GM12878 (cell line): ENCODE results near the gene LACTBL1. TPM values are rescaled to one million over a fixed set of nuclear protein-coding genes. Genes with fewer than 3 reads are reported as not detected.

Experiments used
- ATAC-seq: fragments of 200-7000 bp; cut with Tn5 transposase; 3 replicates; pipeline ENCODE4 v1.9.1; 2020; ENCODE audit warnings: mild to moderate bottlenecking, moderate library complexity
- BruUV-seq: library from RNA; stranded (reverse); fragments of 400-500 nt; replicated peaks from 2 replicates; lab custom pipeline; 2021; lab: Mats Ljungman, UMichigan
- CTCF ChIA-PET: fragments of 300-600 bp; sonication (Branson Sonifier 250); formaldehyde crosslinking; extraction: SDS; loops from one replicate; lab custom pipeline; 2021; ENCODE audit warnings: inconsistent platforms; lab: Yijun Ruan, JAX
- POLR2A ChIA-PET: fragments of 350-600 bp; formaldehyde crosslinking; extraction: SDS; loops from one replicate; lab custom pipeline; 2021; ENCODE audit warnings: inconsistent platforms; lab: Charles Lee
- RAD21 ChIA-PET: fragments of 300-600 bp; sonication (Branson Sonifier 250); formaldehyde crosslinking; loops from one replicate; lab custom pipeline; 2023; ENCODE audit warnings: antibody characterized with exemption; ENCODE audit not compliant: unreplicated experiment; lab: Charles Lee
- SMC1A ChIA-PET: fragments of 300-600 bp; sonication (Branson Sonifier 250); formaldehyde crosslinking; loops from one replicate; lab custom pipeline; 2023; ENCODE audit not compliant: unreplicated experiment, uncharacterized antibody; lab: Charles Lee
- DNase-seq: peaks from one replicate; pipeline ENCODE4 v3.0.0-alpha.2; 2011; ENCODE audit warnings: low read depth, low spot score
- FAIRE-seq: peaks from 3 replicates; lab custom pipeline; 2011; peaks lifted over from hg19 to GRCh38; lab: Jason Lieb, UNC
- H2AFZ ChIP-seq: 2 replicates; pipeline ENCODE4 v1.6.0; 2011; ENCODE audit warnings: low read depth, low read length, control low read depth; ENCODE audit not compliant: control insufficient read depth
- H3K27ac ChIP-seq: 2 replicates; pipeline ENCODE4 v1.5.1; 2011; ENCODE audit warnings: control low read depth; ENCODE audit not compliant: control insufficient read depth, insufficient read depth
- H3K27me3 ChIP-seq, 2 experiments: replicated peaks in 1 of 2; 2 replicates each; pipeline versions ENCODE4 v1.6.0 to v1.6.1; 2011; ENCODE audit warnings: low read length in 1 of 2; ENCODE audit not compliant: control insufficient read depth in 2 of 2, insufficient read depth in 2 of 2
- H3K36me3 ChIP-seq, 2 experiments: 2 replicates each; pipeline ENCODE4 v1.5.1; 2011; ENCODE audit warnings: low read length in 1 of 2; ENCODE audit not compliant: control insufficient read depth in 2 of 2, insufficient read depth in 2 of 2
- H3K4me1 ChIP-seq: 2 replicates; pipeline ENCODE4 v1.6.1; 2011; ENCODE audit warnings: mild to moderate bottlenecking, low read length, moderate library complexity, mixed read lengths; ENCODE audit not compliant: control insufficient read depth, insufficient read depth
- H3K4me2 ChIP-seq: 2 replicates; pipeline ENCODE4 v1.6.0; 2011; ENCODE audit warnings: control low read depth; ENCODE audit not compliant: control insufficient read depth, insufficient read depth
- H3K4me3 ChIP-seq: fragments of 200-600 bp; sonication (generic); 2 replicates; pipeline ENCODE4 v1.5.1; 2016
- H3K79me2 ChIP-seq: 2 replicates; pipeline ENCODE4 v1.6.0; 2011; ENCODE audit warnings: low read length; ENCODE audit not compliant: control insufficient read depth, insufficient read depth
- H3K9ac ChIP-seq: 2 replicates; pipeline ENCODE4 v1.8.0; 2011; ENCODE audit warnings: low read length, control low read depth, mixed read lengths; ENCODE audit not compliant: control insufficient read depth, insufficient read depth
- H3K9me3 ChIP-seq: replicated peaks from 3 replicates; pipeline ENCODE4 v1.5.1; 2011; ENCODE audit warnings: mild to moderate bottlenecking, low read length; ENCODE audit not compliant: control insufficient read depth, insufficient read depth
- H4K20me1 ChIP-seq: 2 replicates; pipeline ENCODE4 v1.6.0; 2011; ENCODE audit not compliant: control insufficient read depth, insufficient read depth
- BCL11A ChIP-seq: IDR thresholded peaks from 2 replicates; pipeline ENCODE4 v1.6.1; 2011; ENCODE audit warnings: low read depth, low read length
- CBX5 ChIP-seq: sonication (generic); IDR thresholded peaks from 2 replicates; pipeline ENCODE4 v1.6.1; 2016; ENCODE audit warnings: low read depth, moderate library complexity, mild to moderate bottlenecking, inconsistent platforms
- CREB1 ChIP-seq: IDR thresholded peaks from 2 replicates; pipeline ENCODE4 v1.6.1; 2012; ENCODE audit warnings: low read depth, mild to moderate bottlenecking, inconsistent platforms
- KDM1A ChIP-seq: fragments of 200-600 bp; sonication (generic); IDR thresholded peaks from 2 replicates; pipeline ENCODE4 v1.6.1; 2016; ENCODE audit warnings: borderline replicate concordance
- MEF2A ChIP-seq: IDR thresholded peaks from 2 replicates; pipeline ENCODE4 v1.6.1; 2011; ENCODE audit warnings: low read depth, mild to moderate bottlenecking, low read length, moderate library complexity; ENCODE audit not compliant: insufficient read depth
- MXI1 ChIP-seq: fragments of 150-350 bp; IDR thresholded peaks from 2 replicates; pipeline ENCODE4 v1.6.1; 2011; ENCODE audit warnings: low read depth, mild to moderate bottlenecking, inconsistent platforms, low read length, improper control_type of control experiment
- PAX8 ChIP-seq: fragments of 450-650 bp; IDR thresholded peaks from 2 replicates; pipeline ENCODE4 v1.6.1; 2017; ENCODE audit warnings: mild to moderate bottlenecking, moderate library complexity
- POLR2AphosphoS2 ChIP-seq: IDR thresholded peaks from 2 replicates; pipeline ENCODE4 v1.6.1; 2011; ENCODE audit warnings: low read depth, mild to moderate bottlenecking, low read length, improper control_type of control experiment, moderate library complexity
- SIX5 ChIP-seq: IDR thresholded peaks from 2 replicates; pipeline ENCODE4 v1.6.1; 2011; ENCODE audit warnings: mild to moderate bottlenecking, low read depth, low read length, moderate library complexity; ENCODE audit not compliant: severe bottlenecking
- SPI1 ChIP-seq: IDR thresholded peaks from 2 replicates; pipeline ENCODE4 v1.6.1; 2011; ENCODE audit warnings: low read depth, mild to moderate bottlenecking, low read length, moderate library complexity, borderline replicate concordance; ENCODE audit not compliant: insufficient read depth
- ZSCAN29 ChIP-seq: fragments of 450-650 bp; IDR thresholded peaks from 2 replicates; pipeline ENCODE4 v1.6.1; 2017; ENCODE audit warnings: mild to moderate bottlenecking, moderate library complexity
- WGBS: methylation state at CpG from one replicate; pipeline ENCODE4 v1.1.6; 2016; ENCODE audit warnings: low lambda C conversion rate; ENCODE audit not compliant: insufficient replicate concordance, insufficient coverage; ENCODE audit errors: missing lambda C conversion rate; 5-methylcytosine and 5-hydroxymethylcytosine counted together
- in situ Hi-C: fragments of 300-500 bp; cut with MboI; formaldehyde crosslinking; loops from 9 replicates; pipeline ENCODE4 v1.14.3; 2018; ENCODE audit warnings: mixed read lengths
- intact Hi-C: fragments of 100-400 bp; cut with micrococcal nuclease; formaldehyde crosslinking; loops from one replicate; pipeline ENCODE4 v1.14.2; 2022; ENCODE audit not compliant: unreplicated experiment
- polyA plus RNA-seq, 11 experiments: library from polyadenylated mRNA; depleted of rRNA in 4 of 11; unstranded in 6 of 11; stranded (reverse) in 5 of 11; fragments of >200 nt; fragmentation: Nextera tagmentation in 4 of 11; fragmentation: Illumina TruSeq in 1 of 11; extraction: Ambion mirVana in 4 of 11; extraction: Trizol in 1 of 11; gene quantifications; 1 replicate in 1 of 11; 2 replicates in 10 of 11; pipeline versions ENCODE4 v1.2.1 to v1.2.3, GENCODE V29; 2011 to 2016; ENCODE audit warnings: inconsistent platforms in 2 of 11, missing spikeins in 2 of 11, low read depth in 1 of 11
- total RNA-seq, 4 experiments: library from RNA; depleted of rRNA in 3 of 4; stranded (reverse); fragments of >200 nt in 3 of 4; fragmentation: Illumina TruSeq in 1 of 4; extraction: Trizol in 1 of 4; gene quantifications; 2 replicates each; pipeline versions ENCODE4 v1.2.1 to v1.2.3, GENCODE V29; 2013 to 2021
- TF ChIP-seq, protein P1 (sequence below): IDR thresholded peaks from 2 replicates; pipeline ENCODE4 v1.6.1; 2012; ENCODE audit warnings: improper control_type of control experiment, low read depth, low read length; ENCODE audit not compliant: insufficient replicate concordance

The LACTBL1 gene
- total and polyA plus RNA-seq, 10 of the 15 experiments (the other 5 are each of a cell fraction or from before 2014, with no cell fraction given), result 0.08 TPM; not detected in 9

DNA sequence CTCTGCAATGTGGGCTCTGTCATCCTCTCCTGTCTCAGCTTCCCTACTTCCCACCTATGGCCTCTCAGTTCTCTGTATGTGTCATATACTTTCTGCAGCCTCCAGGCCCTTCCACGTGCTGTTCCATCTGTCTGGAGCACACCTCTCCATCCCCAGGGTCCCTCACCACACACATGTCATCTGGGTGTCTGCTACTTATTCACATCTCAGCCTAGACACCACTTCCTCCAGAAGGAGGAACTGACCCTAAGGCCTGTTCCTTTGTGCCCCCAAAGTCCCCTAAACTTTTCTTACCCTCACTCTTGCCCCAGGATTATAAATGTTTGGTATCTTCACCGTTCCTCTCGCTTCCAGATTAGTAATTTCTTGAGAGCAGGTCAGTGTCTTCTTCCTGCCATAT lies 10.1 kb downstream of the LACTBL1 start:
- no TSS peak for BruUV-seq
- 1% methylated on average over 3 of the region's 3 CpGs for WGBS
- RAD21 ChIA-PET, result no interaction called here
- Histone ChIP-seq H3K36me3 (no peaks in the 10 kb centered on the region), H3K79me2 (no peaks in the 10 kb centered on the region), H2AFZ (no peak overlapping the region), H3K4me1 (no peaks in the 10 kb centered on the region), H4K20me1 (no peaks in the 10 kb centered on the region), H3K4me3 (no peak overlapping the region), H3K27ac (no peak overlapping the region), H3K4me2 (no peak overlapping the region), H3K9ac (no peak overlapping the region), H3K9me3 (no peaks in the 10 kb centered on the region; the same call in 2 of the 3 replicates), H3K27me3 (peaks cover 0 to 1% of the 10 kb centered on the region in 2 experiments; a peak in 2 of 4 replicates)
- in situ Hi-C loops (no loop called here), intact Hi-C loops (no loop called here)
- ATAC-seq (no peak), DNase-seq (no peak), FAIRE-seq (no peak)
- POLR2A ChIA-PET, result no interaction called here
- TF ChIP-seq SPI1, result peak; percentile 8; the same call in 1 of the 2 replicates
- TF ChIP-seq BCL11A, result no peak
- CTCF ChIA-PET, result interaction anchor here (1.2 to 2.1 kb wide), 2 partner anchors 258 to 542 kb away, joined by 3 to 7 read pairs; no protein-coding TSS in a partner anchor
- SMC1A ChIA-PET, result no interaction called here

- H3K4me1 ChIP-seq, result no peaks in the 10 kb centered on the region
- no TSS peak for BruUV-seq
- CTCF ChIA-PET, result no interaction called here
- no peaks in the 10 kb centered on the region for H3K9me3 ChIP-seq
- H3K36me3 ChIP-seq, result no peaks in the 10 kb centered on the region
- DNase-seq (no peak), FAIRE-seq (no peak), ATAC-seq (no peak)
- no peak overlapping the region for H2AFZ ChIP-seq
- no peak overlapping the region for H3K9ac ChIP-seq
- SMC1A ChIA-PET, result no interaction called here
- 21% methylated on average over 7 of the region's 7 CpGs for WGBS
- no peaks in the 10 kb centered on the region for H4K20me1 ChIP-seq
- RAD21 ChIA-PET, result no interaction called here
- POLR2A ChIA-PET, result no interaction called here
- no peak overlapping the region for H3K27ac ChIP-seq
- peaks cover 0 to 1% of the 10 kb centered on the region in 2 experiments; a peak in 2 of 4 replicates for H3K27me3 ChIP-seq
- no peaks in the 10 kb centered on the region for H3K79me2 ChIP-seq
- no peak overlapping the region for H3K4me3 ChIP-seq
- intact Hi-C loops, result no loop called here
- in situ Hi-C loops, result no loop called here
- H3K4me2 ChIP-seq, result no peak overlapping the region
- TF ChIP-seq SIX5 (no peak), ZSCAN29 (no peak), PAX8 (no peak), CREB1 (no peak), MEF2A (no peak), MXI1 (no peak), KDM1A (no peak), POLR2AphosphoS2 (no peak), CBX5 (no peak)
- TF ChIP-seq, protein P1, sequence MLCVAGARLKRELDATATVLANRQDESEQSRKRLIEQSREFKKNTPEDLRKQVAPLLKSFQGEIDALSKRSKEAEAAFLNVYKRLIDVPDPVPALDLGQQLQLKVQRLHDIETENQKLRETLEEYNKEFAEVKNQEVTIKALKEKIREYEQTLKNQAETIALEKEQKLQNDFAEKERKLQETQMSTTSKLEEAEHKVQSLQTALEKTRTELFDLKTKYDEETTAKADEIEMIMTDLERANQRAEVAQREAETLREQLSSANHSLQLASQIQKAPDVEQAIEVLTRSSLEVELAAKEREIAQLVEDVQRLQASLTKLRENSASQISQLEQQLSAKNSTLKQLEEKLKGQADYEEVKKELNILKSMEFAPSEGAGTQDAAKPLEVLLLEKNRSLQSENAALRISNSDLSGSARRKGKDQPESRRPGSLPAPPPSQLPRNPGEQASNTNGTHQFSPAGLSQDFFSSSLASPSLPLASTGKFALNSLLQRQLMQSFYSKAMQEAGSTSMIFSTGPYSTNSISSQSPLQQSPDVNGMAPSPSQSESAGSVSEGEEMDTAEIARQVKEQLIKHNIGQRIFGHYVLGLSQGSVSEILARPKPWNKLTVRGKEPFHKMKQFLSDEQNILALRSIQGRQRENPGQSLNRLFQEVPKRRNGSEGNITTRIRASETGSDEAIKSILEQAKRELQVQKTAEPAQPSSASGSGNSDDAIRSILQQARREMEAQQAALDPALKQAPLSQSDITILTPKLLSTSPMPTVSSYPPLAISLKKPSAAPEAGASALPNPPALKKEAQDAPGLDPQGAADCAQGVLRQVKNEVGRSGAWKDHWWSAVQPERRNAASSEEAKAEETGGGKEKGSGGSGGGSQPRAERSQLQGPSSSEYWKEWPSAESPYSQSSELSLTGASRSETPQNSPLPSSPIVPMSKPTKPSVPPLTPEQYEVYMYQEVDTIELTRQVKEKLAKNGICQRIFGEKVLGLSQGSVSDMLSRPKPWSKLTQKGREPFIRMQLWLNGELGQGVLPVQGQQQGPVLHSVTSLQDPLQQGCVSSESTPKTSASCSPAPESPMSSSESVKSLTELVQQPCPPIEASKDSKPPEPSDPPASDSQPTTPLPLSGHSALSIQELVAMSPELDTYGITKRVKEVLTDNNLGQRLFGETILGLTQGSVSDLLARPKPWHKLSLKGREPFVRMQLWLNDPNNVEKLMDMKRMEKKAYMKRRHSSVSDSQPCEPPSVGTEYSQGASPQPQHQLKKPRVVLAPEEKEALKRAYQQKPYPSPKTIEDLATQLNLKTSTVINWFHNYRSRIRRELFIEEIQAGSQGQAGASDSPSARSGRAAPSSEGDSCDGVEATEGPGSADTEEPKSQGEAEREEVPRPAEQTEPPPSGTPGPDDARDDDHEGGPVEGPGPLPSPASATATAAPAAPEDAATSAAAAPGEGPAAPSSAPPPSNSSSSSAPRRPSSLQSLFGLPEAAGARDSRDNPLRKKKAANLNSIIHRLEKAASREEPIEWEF, result no peak
Observed at GRCh38 chr1:22959545-22960360, 12.9 kb downstream of the LACTBL1 start.
